Measurements from ENCODE around the gene MADD.

Gene MADD

GRCh38 chr11:47233989-47234668 lies 35.8 kb upstream of the MADD start:
- TF ChIP-seq, protein P1, sequence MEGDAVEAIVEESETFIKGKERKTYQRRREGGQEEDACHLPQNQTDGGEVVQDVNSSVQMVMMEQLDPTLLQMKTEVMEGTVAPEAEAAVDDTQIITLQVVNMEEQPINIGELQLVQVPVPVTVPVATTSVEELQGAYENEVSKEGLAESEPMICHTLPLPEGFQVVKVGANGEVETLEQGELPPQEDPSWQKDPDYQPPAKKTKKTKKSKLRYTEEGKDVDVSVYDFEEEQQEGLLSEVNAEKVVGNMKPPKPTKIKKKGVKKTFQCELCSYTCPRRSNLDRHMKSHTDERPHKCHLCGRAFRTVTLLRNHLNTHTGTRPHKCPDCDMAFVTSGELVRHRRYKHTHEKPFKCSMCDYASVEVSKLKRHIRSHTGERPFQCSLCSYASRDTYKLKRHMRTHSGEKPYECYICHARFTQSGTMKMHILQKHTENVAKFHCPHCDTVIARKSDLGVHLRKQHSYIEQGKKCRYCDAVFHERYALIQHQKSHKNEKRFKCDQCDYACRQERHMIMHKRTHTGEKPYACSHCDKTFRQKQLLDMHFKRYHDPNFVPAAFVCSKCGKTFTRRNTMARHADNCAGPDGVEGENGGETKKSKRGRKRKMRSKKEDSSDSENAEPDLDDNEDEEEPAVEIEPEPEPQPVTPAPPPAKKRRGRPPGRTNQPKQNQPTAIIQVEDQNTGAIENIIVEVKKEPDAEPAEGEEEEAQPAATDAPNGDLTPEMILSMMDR (IDR thresholded peaks at IDR 0.05; ENCODE audit: control insufficient read depth, insufficient read depth, low read depth, low read length, missing control alignments): peak; percentile 61
- H3K4me3 ChIP-seq (ENCODE audit: control insufficient read depth, low read depth, low read length): peak overlapping the region; percentile 11
- no peak for DNase-seq (ENCODE audit: low read depth)

DNA sequence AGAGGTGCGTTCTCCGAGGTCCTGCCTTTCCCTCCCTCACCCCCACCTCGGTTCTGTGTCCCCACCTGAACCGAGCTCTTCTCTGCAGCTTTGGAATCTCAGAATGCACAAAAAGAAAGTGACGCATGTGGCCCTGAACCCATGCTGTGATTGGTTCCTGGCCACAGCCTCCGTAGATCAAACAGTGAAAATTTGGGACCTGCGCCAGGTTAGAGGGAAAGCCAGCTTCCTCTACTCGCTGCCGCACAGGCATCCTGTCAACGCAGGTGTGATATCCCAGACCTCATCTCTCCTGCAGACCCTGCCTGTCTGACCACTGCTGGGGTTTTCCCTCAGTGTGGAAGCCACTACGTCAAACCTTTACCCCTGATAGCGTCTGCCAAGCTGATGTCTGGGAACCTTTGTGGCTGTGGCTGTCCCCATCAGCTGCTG lies 35.2 kb upstream of the MADD start:
- peak overlapping the region; percentile 11 for H3K4me3 ChIP-seq (ENCODE audit: control insufficient read depth, low read depth, low read length)
- TF ChIP-seq, protein P1 (IDR thresholded peaks at IDR 0.05; ENCODE audit: control insufficient read depth, insufficient read depth, low read depth, low read length, missing control alignments): no peak
- DNase-seq (ENCODE audit: low read depth): no peak

GRCh38 chr11:47235163-47235562 lies 34.8 kb upstream of the MADD start:
- DNase-seq (ENCODE audit: low read depth): no peak
- TF ChIP-seq, protein P1 (IDR thresholded peaks at IDR 0.05; ENCODE audit: control insufficient read depth, insufficient read depth, low read depth, low read length, missing control alignments): no peak
- no peak overlapping the region for H3K4me3 ChIP-seq (ENCODE audit: control insufficient read depth, low read depth, low read length)

DNA sequence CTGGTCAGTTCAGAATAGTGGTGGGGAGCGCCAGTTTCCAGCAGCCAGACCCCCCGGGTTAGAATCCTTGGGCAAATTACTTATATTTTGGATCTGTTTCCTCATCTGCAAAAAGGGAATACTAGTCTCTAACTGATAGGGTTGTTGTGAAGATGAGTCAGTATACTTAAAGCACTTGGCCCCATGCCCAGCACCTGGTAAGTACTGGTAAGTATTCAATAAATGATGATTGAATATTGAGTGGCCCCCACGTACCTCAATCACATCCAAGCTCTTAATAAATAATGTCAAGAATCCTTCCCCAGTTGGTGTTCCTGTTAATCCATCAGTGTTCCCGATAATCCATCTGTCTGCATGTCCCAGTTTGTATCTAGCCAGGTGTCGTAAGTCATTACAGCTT lies 33.5 kb upstream of the MADD start:
- H3K4me3 ChIP-seq (ENCODE audit: control insufficient read depth, low read depth, low read length): no peak overlapping the region
- TF ChIP-seq, protein P1 (IDR thresholded peaks at IDR 0.05; ENCODE audit: control insufficient read depth, insufficient read depth, low read depth, low read length, missing control alignments): no peak
- no peak for DNase-seq (ENCODE audit: low read depth)

DNA sequence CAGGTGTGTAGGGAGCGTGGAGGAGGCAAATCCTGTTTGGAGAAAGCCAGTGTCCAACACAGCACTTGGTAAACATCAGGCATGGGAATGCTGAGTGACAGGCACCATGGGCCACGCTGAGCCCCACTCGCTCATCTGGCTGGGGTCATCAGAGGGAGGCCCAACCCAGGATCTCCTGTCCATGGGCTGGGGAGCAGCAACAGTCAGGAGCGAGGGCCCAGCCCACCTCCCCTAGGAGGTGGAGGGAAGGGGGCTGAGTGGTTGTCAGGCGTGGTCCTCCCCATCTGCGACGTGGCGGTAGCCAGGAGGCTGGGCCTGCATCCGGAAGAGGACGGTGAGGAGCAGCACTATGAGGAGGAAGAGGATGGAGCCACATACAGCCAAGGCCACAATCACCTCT lies 30.1 kb upstream of the MADD start:
- no peak overlapping the region for H3K4me3 ChIP-seq (ENCODE audit: control insufficient read depth, low read depth, low read length)
- no peak for DNase-seq (ENCODE audit: low read depth)
- TF ChIP-seq, protein P1 (IDR thresholded peaks at IDR 0.05; ENCODE audit: control insufficient read depth, insufficient read depth, low read depth, low read length, missing control alignments): no peak

DNA sequence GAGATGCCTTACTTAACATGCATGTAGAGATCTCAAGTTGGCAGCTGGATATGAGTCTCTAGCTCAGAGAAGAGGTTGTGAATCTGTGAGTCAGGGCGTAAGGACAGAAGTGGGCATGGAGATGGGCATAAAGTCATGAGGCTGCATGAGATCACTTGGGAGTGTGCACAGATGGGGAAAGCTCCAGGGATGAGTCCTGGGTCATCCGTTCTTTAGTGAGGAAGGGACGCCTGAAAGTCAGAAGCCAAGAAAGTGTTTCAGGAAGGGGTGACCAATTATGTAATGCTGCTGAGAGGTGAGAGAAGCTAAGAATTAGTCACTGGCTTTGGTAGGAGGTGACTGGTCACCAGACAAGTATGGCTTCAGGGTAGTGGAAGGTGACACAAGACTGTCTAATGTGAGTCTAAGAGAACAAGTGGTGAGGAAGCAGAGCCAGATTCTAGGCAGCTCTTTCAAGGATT lies 28.1 kb upstream of the MADD start:
- H3K4me3 ChIP-seq (ENCODE audit: control insufficient read depth, low read depth, low read length): no peak overlapping the region
- no peak for DNase-seq (ENCODE audit: low read depth)
- TF ChIP-seq, protein P1 (IDR thresholded peaks at IDR 0.05; ENCODE audit: control insufficient read depth, insufficient read depth, low read depth, low read length, missing control alignments): no peak
